NCI-H524 (cell line): ENCODE results near the gene FAM83F.
"Not testable (repeated sequence)": the region's sequence is repeated elsewhere in the genome, so short reads cannot be mapped to it uniquely, and the experiment has no call there.

Experiments
- DNase-seq, 2 experiments: peaks; one replicate each; lab custom pipeline; 2025; lab: John Stamatoyannopoulos, UW

FAM83F gene

GRCh38 chr22:40014667-40015248, 20.0 kb downstream of the FAM83F start:
- no peak for DNase-seq

- no peak for DNase-seq
Observed at GRCh38 chr22:40015358-40015976, 20.7 kb downstream of the FAM83F start.

GRCh38 chr22:40018051-40018450, 23.3 kb downstream of the FAM83F start:
- no peak for DNase-seq

- no peak for DNase-seq
Observed at GRCh38 chr22:40019100-40019499, 24.3 kb downstream of the FAM83F start.

GRCh38 chr22:40020956-40021355, 26.2 kb downstream of the FAM83F start:
- DNase-seq, result peak in 1 of 2 experiments; percentile 59

- peak; percentile 83 to 85 for DNase-seq
Observed at GRCh38 chr22:40021401-40022000, 26.7 kb downstream of the FAM83F start.

GRCh38 chr22:40022536-40023240, 27.9 kb downstream of the FAM83F start:
- no peak for DNase-seq

- DNase-seq, result peak; percentile 68 to 73
Observed at GRCh38 chr22:40023341-40023841, 28.6 kb downstream of the FAM83F start.

GRCh38 chr22:40024201-40025061, 29.7 kb downstream of the FAM83F start:
- peak; percentile 46 to 72 for DNase-seq

- DNase-seq, result not testable (repeated sequence)
Observed at GRCh38 chr22:40025062-40025379, 30.3 kb downstream of the FAM83F start.

- DNase-seq, result no peak
Observed at GRCh38 chr22:40025856-40026255, 31.1 kb downstream of the FAM83F start.

- no peak for DNase-seq
Observed at GRCh38 chr22:40026641-40027040, 31.9 kb downstream of the FAM83F start.

GRCh38 chr22:40027191-40028097, 32.7 kb downstream of the FAM83F start:
- DNase-seq, result no peak

GRCh38 chr22:40028098-40028425, 33.3 kb downstream of the FAM83F start:
- DNase-seq, result no peak

GRCh38 chr22:40029189-40029890, 34.6 kb downstream of the FAM83F start:
- DNase-seq, result no peak

GRCh38 chr22:40030026-40030757, 35.4 kb downstream of the FAM83F start:
- no peak for DNase-seq

GRCh38 chr22:40030758-40031095, 36.0 kb downstream of the FAM83F start:
- no peak for DNase-seq

GRCh38 chr22:40031766-40032470, 37.2 kb downstream of the FAM83F start:
- peak in 1 of 2 experiments; percentile 80 for DNase-seq
